ENCODE data around the gene GAPT.

DNA sequence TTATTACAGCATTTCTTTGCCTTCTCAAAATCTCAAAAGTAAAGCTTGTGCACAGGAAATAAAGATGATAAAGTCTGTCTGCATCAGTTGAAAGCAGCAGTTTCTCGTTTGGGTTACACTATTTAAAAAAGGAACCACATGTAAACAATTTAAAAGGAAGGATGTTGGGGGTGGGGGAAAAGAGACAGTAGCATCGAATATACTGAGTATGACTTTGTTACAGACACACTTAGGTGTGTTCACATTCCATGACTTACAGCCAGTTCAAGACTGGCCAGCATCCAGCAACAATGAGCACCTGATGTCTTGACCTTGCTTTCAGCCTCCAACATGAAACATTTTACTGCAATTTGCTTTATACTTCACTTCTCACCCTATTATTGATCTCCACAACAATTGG, 8.7 kb downstream of the GAPT start:
- TF ChIP-seq, protein P1, sequence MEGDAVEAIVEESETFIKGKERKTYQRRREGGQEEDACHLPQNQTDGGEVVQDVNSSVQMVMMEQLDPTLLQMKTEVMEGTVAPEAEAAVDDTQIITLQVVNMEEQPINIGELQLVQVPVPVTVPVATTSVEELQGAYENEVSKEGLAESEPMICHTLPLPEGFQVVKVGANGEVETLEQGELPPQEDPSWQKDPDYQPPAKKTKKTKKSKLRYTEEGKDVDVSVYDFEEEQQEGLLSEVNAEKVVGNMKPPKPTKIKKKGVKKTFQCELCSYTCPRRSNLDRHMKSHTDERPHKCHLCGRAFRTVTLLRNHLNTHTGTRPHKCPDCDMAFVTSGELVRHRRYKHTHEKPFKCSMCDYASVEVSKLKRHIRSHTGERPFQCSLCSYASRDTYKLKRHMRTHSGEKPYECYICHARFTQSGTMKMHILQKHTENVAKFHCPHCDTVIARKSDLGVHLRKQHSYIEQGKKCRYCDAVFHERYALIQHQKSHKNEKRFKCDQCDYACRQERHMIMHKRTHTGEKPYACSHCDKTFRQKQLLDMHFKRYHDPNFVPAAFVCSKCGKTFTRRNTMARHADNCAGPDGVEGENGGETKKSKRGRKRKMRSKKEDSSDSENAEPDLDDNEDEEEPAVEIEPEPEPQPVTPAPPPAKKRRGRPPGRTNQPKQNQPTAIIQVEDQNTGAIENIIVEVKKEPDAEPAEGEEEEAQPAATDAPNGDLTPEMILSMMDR (conservative IDR thresholded peaks at IDR 0.05; ENCODE audit: low read depth, low read length), result no peak
- TF ChIP-seq EZH2 (IDR thresholded peaks at IDR 0.05; ENCODE audit: borderline replicate concordance, low read depth, low read length, poor library complexity, severe bottlenecking), result no peak

Measured in A673 (cell line).